Mucosa of descending colon (tissue), 3 donors: ENCODE data around the gene ARNT2. TPM values are rescaled to one million over a fixed set of nuclear protein-coding genes. Genes with fewer than 3 reads are reported as not detected.

Experiments
- ATAC-seq: fragments of 200-7000 bp; cut with Tn5 transposase; one replicate; pipeline ENCODE4 v1.9.1; 2020; ENCODE audit warnings: mild to moderate bottlenecking, moderate library complexity
- DNase-seq, 3 donors: peaks; one replicate each; pipeline ENCODE4 v3.0.0-alpha.2; 2020
- H3K36me3 ChIP-seq: fragments of 200-600 bp; one replicate; pipeline ENCODE4 v1.8.0; 2021; ENCODE audit warnings: low read depth, mild to moderate bottlenecking
- H3K4me1 ChIP-seq: fragments of 200-600 bp; one replicate; pipeline ENCODE4 v1.8.0; 2021; ENCODE audit warnings: low read depth, mild to moderate bottlenecking
- H3K4me3 ChIP-seq: fragments of 200-600 bp; one replicate; pipeline ENCODE4 v1.8.0; 2021; ENCODE audit warnings: mild to moderate bottlenecking
- H3K9me3 ChIP-seq: fragments of 200-600 bp; one replicate; pipeline ENCODE4 v1.8.0; 2021; ENCODE audit warnings: mild to moderate bottlenecking
- CTCF ChIP-seq: fragments of 200-600 bp; IDR thresholded peaks from one replicate; pipeline ENCODE4 v1.8.0; 2022; ENCODE audit warnings: antibody characterized with exemption, mild to moderate bottlenecking
- intact Hi-C, 2 donors: fragments of 100-400 bp; cut with DNase I in 1 of 2; cut with micrococcal nuclease in 1 of 2; formaldehyde crosslinking; loops; one replicate each; pipeline versions ENCODE4 v1.11.0 to v1.11.1; 2022; cut with DNase I, micrococcal nuclease
- total RNA-seq, 3 donors: library from RNA; stranded (reverse); fragmentation: NEBNext Ultra II Directional in 2 of 3; extraction: Animal tissue kit (Norgen Biotek cat#: 25700) in 2 of 3; gene quantifications; one replicate each; pipeline versions ENCODE4 v1.2.1 to v1.2.4, GENCODE V29; 2021 to 2023
- donor health status: DM: no; HTN: no; CAD: no; lungs with moderate emphysema.
- donor health status: DM: no; HTN: no; CAD: no.
- donor health status: DM: no; HTN: yes; CAD: no.

ARNT2 gene
- total RNA-seq, 3 donors from 2014 or later = 2.8 to 11.1 (median 3.2) TPM

GRCh38 chr15:80497221-80497620 lies 93.0 kb downstream of the ARNT2 start:
- Histone ChIP-seq H3K4me3 (no peak overlapping the region), H3K9me3 (no peaks in the 10 kb centered on the region), H3K36me3 (no peaks in the 10 kb centered on the region), H3K4me1 (no peaks in the 10 kb centered on the region)
- ATAC-seq (no peak), DNase-seq (no peak)
- intact Hi-C loops = no loop called here
- no peak for TF ChIP-seq CTCF

GRCh38 chr15:80498652-80499051 lies 94.5 kb downstream of the ARNT2 start:
- Histone ChIP-seq H3K4me1 (no peaks in the 10 kb centered on the region), H3K36me3 (no peaks in the 10 kb centered on the region), H3K9me3 (no peaks in the 10 kb centered on the region), H3K4me3 (no peak overlapping the region)
- TF ChIP-seq CTCF = no peak
- intact Hi-C loops = no loop called here
- DNase-seq (no peak), ATAC-seq (no peak)

GRCh38 chr15:80500021-80500420 lies 95.8 kb downstream of the ARNT2 start:
- Histone ChIP-seq H3K36me3 (no peaks in the 10 kb centered on the region), H3K4me1 (no peaks in the 10 kb centered on the region), H3K4me3 (no peak overlapping the region), H3K9me3 (no peaks in the 10 kb centered on the region)
- ATAC-seq = no peak
- no peak for TF ChIP-seq CTCF
- DNase-seq = no peak
- intact Hi-C loops = no loop called here

GRCh38 chr15:80501476-80501875 lies 97.3 kb downstream of the ARNT2 start:
- no peaks in the 10 kb centered on the region for H3K4me1 ChIP-seq
- ATAC-seq (no peak), DNase-seq (no peak)
- no peaks in the 10 kb centered on the region for H3K9me3 ChIP-seq
- no peak for TF ChIP-seq CTCF
- intact Hi-C loops = no loop called here
- no peaks in the 10 kb centered on the region for H3K36me3 ChIP-seq
- H3K4me3 ChIP-seq = no peak overlapping the region

- no peak for DNase-seq
- Histone ChIP-seq H3K36me3 (no peaks in the 10 kb centered on the region), H3K4me3 (no peak overlapping the region), H3K9me3 (no peaks in the 10 kb centered on the region), H3K4me1 (no peaks in the 10 kb centered on the region)
- intact Hi-C loops = no loop called here
- ATAC-seq = no peak
- no peak for TF ChIP-seq CTCF
These were observed 98.6 kb downstream of the ARNT2 start for GRCh38 chr15:80502782-80503181.

- Histone ChIP-seq H3K9me3 (no peaks in the 10 kb centered on the region), H3K4me3 (no peak overlapping the region), H3K4me1 (no peaks in the 10 kb centered on the region), H3K36me3 (no peaks in the 10 kb centered on the region)
- DNase-seq = no peak
- intact Hi-C loops = no loop called here
- TF ChIP-seq CTCF = no peak
- no peak for ATAC-seq
These were observed 99.3 kb downstream of the ARNT2 start for GRCh38 chr15:80503319-80503952.
